Hepatocyte (in vitro differentiated cells): ENCODE data around the gene HSPBAP1.

Source experiments
- CTCF ChIP-seq: fragments of 200-600 bp; sonication (generic); IDR thresholded peaks from 2 replicates; pipeline ENCODE4 v1.5.1; 2016; ENCODE audit warnings: antibody characterized with exemption, mild to moderate bottlenecking; ENCODE audit not compliant: poor library complexity
- EZH2 ChIP-seq: fragments of 200-600 bp; sonication (generic); IDR thresholded peaks from 2 replicates; pipeline ENCODE4 v1.6.1; 2016; ENCODE audit warnings: antibody characterized with exemption, mild to moderate bottlenecking, borderline replicate concordance
- EZH2phosphoT487 ChIP-seq: fragments of 200-600 bp; sonication (generic); IDR thresholded peaks from one replicate; pipeline ENCODE4 v1.6.1; 2018; ENCODE audit warnings: antibody characterized with exemption, mild to moderate bottlenecking, low read depth, moderate library complexity; ENCODE audit not compliant: unreplicated experiment, severe bottlenecking

GRCh38 chr3:122773944-122774509, 19.6 kb downstream of the HSPBAP1 start:
- TF ChIP-seq CTCF (no peak), EZH2 (no peak), EZH2phosphoT487 (no peak)
